ENCODE results near the gene BAHD1. TPM values are rescaled to one million over a fixed set of nuclear protein-coding genes. Genes with fewer than 3 reads are reported as not detected.

Gene BAHD1
- total RNA-seq, 2 experiments from 2014 or later: 28.7 to 30.8 TPM

GRCh38 chr15:40413036-40413435 is 27.7 kb upstream of the BAHD1 start:
- Mint-ChIP-seq H3K9me3 (no peaks in the 10 kb centered on the region), H3K36me3 (ENCODE audit: low read depth) (peaks cover 34% of the 10 kb centered on the region), H3K4me1 (peaks cover 19% of the 10 kb centered on the region), H3K27ac (no peak overlapping the region), H3K4me3 (no peak overlapping the region), H3K27me3 (no peaks in the 10 kb centered on the region)
- no peak for DNase-seq
- POLR2A ChIA-PET: no interaction called here
- CTCF ChIA-PET: interaction anchor here (1.3 to 2.6 kb wide), 3 partner anchors 9 to 23 kb away, joined by 4 to 9 read pairs (median 5); no protein-coding TSS in a partner anchor

DNA sequence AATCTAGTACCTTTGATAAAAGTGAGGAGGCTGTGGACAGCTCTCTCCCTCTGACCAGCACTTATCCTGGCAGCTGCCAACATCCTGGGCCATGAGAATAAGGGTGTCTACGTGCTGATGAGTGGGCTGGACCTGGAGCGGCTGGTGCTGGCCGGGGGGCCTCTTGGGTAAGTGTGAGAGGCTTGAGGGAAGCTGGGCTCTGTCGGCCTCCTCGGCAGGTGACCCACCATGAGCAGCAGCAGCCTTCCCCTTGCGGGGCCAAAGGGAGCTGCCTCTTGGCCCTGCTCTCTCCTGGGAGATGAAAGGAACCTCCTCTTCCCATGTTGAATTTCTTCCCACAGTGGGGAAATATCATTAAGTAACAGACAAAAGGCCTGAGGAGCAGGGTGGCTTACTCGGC is 25.9 kb upstream of the BAHD1 start:
- Mint-ChIP-seq H3K4me1 (peaks cover 5% of the 10 kb centered on the region), H3K27ac (no peak overlapping the region), H3K27me3 (no peaks in the 10 kb centered on the region), H3K4me3 (no peak overlapping the region), H3K9me3 (no peaks in the 10 kb centered on the region), H3K36me3 (ENCODE audit: low read depth) (peaks cover 31% of the 10 kb centered on the region)
- DNase-seq: no peak
- POLR2A ChIA-PET: no interaction called here
- CTCF ChIA-PET: interaction anchor here (0.5 to 2.6 kb wide), 5 partner anchors 8 to 47 kb away, joined by 3 to 9 read pairs (median 5); partner anchors contain the start of gene IVD

DNA sequence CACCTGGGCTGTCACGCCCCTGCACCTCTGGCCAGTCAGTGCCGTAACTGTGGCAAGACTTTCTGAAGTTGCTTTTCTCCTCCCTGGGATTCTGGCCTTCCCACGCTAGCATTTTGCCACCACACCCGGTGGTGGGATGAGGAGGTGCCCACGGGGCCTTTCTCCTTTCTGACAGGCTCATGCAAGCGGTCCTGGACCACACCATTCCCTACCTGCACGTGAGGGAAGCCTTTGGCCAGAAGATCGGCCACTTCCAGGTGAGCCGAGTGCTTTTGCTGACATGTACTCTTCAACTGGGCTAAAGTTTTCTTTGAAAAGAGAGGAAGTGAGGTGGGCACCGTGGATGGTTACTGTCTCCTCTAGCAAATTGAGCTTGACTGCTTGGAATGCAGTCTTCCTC is 25.5 kb upstream of the BAHD1 start:
- no peak for DNase-seq
- Mint-ChIP-seq H3K27ac (no peak overlapping the region), H3K9me3 (no peaks in the 10 kb centered on the region), H3K27me3 (no peaks in the 10 kb centered on the region), H3K4me1 (peaks cover 2% of the 10 kb centered on the region), H3K4me3 (no peak overlapping the region), H3K36me3 (ENCODE audit: low read depth) (peaks cover 31% of the 10 kb centered on the region)
- POLR2A ChIA-PET: no interaction called here
- CTCF ChIA-PET: interaction anchor here (0.5 to 2.2 kb wide), 3 partner anchors 9 to 47 kb away, joined by 3 to 7 read pairs (median 5); partner anchors contain the start of gene IVD

- ChIA-PET POLR2A (no interaction called here), CTCF (interaction anchor here (0.9 to 2.2 kb wide), 3 partner anchors 48 to 108 kb away, joined by 3 to 7 read pairs (median 5); partner anchors contain the start of gene PLCB2)
- Mint-ChIP-seq H3K27me3 (no peaks in the 10 kb centered on the region), H3K36me3 (ENCODE audit: low read depth) (peaks cover 26% of the 10 kb centered on the region), H3K27ac (no peak overlapping the region), H3K9me3 (no peaks in the 10 kb centered on the region), H3K4me3 (no peak overlapping the region), H3K4me1 (no peaks in the 10 kb centered on the region)
- no peak for DNase-seq
These were observed 24.7 kb upstream of the BAHD1 start for GRCh38 chr15:40416056-40416455.

- DNase-seq: no peak
- peaks cover 18% of the 10 kb centered on the region for H3K36me3 Mint-ChIP-seq (ENCODE audit: low read depth)
- H3K27me3 Mint-ChIP-seq: no peaks in the 10 kb centered on the region
- no peaks in the 10 kb centered on the region for H3K9me3 Mint-ChIP-seq
- H3K27ac Mint-ChIP-seq: peak overlapping the region; percentile 7
- H3K4me1 Mint-ChIP-seq: peaks cover 2% of the 10 kb centered on the region
- H3K4me3 Mint-ChIP-seq: no peak overlapping the region
- ChIA-PET CTCF (interaction anchor here (0.8 to 2.1 kb wide), 4 partner anchors 11 to 54 kb away, joined by 3 to 7 read pairs (median 3); no protein-coding TSS in a partner anchor), POLR2A (no interaction called here)
These were observed 22.6 kb upstream of the BAHD1 start for GRCh38 chr15:40418126-40418525.

GRCh38 chr15:40420071-40420713 is 20.6 kb upstream of the BAHD1 start:
- peaks cover 2% of the 10 kb centered on the region for H3K4me1 Mint-ChIP-seq
- ChIA-PET CTCF (interaction anchor here (1.0 to 3.9 kb wide), 3 partner anchors 13 to 76 kb away, joined by 3 to 33 read pairs (median 6); no protein-coding TSS in a partner anchor), POLR2A (no interaction called here)
- H3K9me3 Mint-ChIP-seq: no peaks in the 10 kb centered on the region
- H3K4me3 Mint-ChIP-seq: no peak overlapping the region
- no peak overlapping the region for H3K27ac Mint-ChIP-seq
- H3K36me3 Mint-ChIP-seq (ENCODE audit: low read depth): peaks cover 10% of the 10 kb centered on the region
- H3K27me3 Mint-ChIP-seq: no peaks in the 10 kb centered on the region
- no peak for DNase-seq

GRCh38 chr15:40420793-40421192 is 20.0 kb upstream of the BAHD1 start:
- peaks cover 6% of the 10 kb centered on the region for H3K36me3 Mint-ChIP-seq (ENCODE audit: low read depth)
- no peaks in the 10 kb centered on the region for H3K27me3 Mint-ChIP-seq
- CTCF ChIA-PET: interaction anchor here (1.0 to 3.9 kb wide), 10 partner anchors 13 to 113 kb away, joined by 3 to 33 read pairs (median 7); partner anchors contain the start of genes CCDC9B and PLCB2
- DNase-seq: no peak
- H3K9me3 Mint-ChIP-seq: no peaks in the 10 kb centered on the region
- no peak overlapping the region for H3K27ac Mint-ChIP-seq
- peaks cover 2% of the 10 kb centered on the region for H3K4me1 Mint-ChIP-seq
- no peak overlapping the region for H3K4me3 Mint-ChIP-seq
- POLR2A ChIA-PET: no interaction called here

DNA sequence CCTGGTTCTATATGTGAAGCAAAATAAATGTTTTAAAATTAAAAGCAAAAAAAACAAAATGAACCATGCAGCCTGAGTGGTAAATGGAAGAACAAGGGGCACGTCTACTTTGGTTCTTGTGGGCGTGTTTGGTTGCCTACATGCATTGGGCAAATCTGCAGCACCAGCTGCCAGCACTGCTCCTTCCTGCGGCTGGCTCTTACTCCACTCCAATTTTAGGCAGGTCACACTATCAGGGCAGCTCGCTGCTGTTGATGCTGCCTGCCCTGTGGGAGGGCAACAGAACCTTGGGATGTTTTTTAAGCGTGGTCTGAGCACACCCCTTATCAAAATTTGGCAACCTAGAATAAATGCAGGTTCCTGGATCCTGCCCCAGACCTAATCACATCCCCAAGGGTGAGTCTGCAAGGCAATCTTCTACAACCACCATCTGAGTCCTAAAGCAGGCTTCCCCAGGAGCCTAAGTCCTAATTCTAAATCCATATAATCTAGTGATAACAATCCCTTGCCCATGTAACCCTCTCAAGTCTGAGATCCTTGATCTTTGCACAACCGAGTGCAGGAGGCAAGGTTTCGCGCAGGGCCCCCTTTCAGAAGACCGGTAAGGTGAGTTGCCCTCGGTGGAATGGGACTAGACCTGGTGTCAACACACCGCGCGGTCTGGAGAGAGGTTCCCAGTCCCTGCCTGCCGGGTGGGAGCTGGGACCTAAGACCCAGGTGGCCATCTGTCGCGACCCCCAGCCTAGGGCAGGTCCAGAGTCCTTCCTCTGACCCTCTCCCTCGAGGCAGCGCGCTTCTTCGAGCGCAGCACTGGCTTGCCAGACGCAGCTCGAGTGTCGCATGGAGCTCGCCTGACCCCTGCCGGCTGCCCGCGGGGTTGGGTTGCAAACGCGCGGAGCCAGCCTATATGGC is 19.3 kb upstream of the BAHD1 start:
- no peak overlapping the region for H3K4me3 Mint-ChIP-seq

DNA sequence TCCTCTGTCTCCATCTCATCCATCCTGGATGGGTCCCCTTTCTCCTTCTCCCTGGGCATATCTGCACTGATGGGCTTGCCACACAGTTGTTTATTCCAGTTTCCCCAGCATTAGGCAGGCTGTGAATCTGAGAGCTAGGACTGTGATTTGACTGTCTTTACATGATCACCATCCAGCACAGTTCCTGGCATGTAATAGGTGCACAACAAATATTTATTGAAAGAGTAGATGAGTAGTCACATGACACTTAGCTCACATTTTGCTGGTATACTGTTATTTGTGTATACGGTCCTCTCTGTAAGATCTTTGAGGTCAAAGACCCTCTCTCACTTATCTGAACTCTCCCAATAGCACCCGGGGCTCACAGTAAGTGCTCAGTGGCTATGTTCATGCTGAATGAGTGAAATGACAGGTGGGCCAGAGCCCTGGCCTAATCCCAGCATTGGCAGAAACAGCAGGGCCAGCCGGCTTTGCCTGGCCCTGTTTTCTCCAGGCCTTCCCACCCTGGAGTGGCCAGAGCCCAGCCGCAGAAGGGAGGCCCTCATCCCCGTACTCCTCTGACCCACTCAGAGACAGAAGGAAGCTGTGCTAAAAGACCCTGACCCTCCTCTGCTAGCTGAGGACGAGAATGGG is 16.2 kb upstream of the BAHD1 start:
- Mint-ChIP-seq H3K4me3 (no peak overlapping the region), H3K9me3 (no peaks in the 10 kb centered on the region), H3K4me1 (peaks cover 2% of the 10 kb centered on the region), H3K27me3 (no peaks in the 10 kb centered on the region), H3K27ac (no peak overlapping the region), H3K36me3 (ENCODE audit: low read depth) (no peaks in the 10 kb centered on the region)
- ChIA-PET POLR2A (no interaction called here), CTCF (interaction anchor here (0.9 to 3.4 kb wide), 4 partner anchors 19 to 87 kb away, joined by 3 to 18 read pairs (median 3); no protein-coding TSS in a partner anchor)
- DNase-seq: no peak

More for the DNA sequence above, 19.3 kb upstream of the BAHD1 start:
- H3K9me3 Mint-ChIP-seq: no peaks in the 10 kb centered on the region
- no peaks in the 10 kb centered on the region for H3K27me3 Mint-ChIP-seq
- peaks cover 2% of the 10 kb centered on the region for H3K4me1 Mint-ChIP-seq
- no peak overlapping the region for H3K27ac Mint-ChIP-seq
- peak; percentile 81 for DNase-seq
- CTCF ChIA-PET: interaction anchor here (0.6 to 3.9 kb wide), 41 partner anchors 8 to 178 kb away, joined by 3 to 33 read pairs (median 4); partner anchors contain the start of genes CCDC9B, INAFM2, IVD and PHGR1
- peaks cover 6% of the 10 kb centered on the region for H3K36me3 Mint-ChIP-seq (ENCODE audit: low read depth)
- POLR2A ChIA-PET: no interaction called here

- ChIA-PET POLR2A (no interaction called here), CTCF (interaction anchor here (0.6 to 3.4 kb wide), 8 partner anchors 9 to 312 kb away, joined by 3 to 18 read pairs (median 3); no protein-coding TSS in a partner anchor)
- Mint-ChIP-seq H3K4me3 (no peak overlapping the region), H3K27ac (no peak overlapping the region), H3K4me1 (peaks cover 2% of the 10 kb centered on the region), H3K36me3 (ENCODE audit: low read depth) (no peaks in the 10 kb centered on the region), H3K27me3 (no peaks in the 10 kb centered on the region), H3K9me3 (no peaks in the 10 kb centered on the region)
- DNase-seq: no peak
These were observed 15.1 kb upstream of the BAHD1 start for GRCh38 chr15:40425681-40426080.

DNA sequence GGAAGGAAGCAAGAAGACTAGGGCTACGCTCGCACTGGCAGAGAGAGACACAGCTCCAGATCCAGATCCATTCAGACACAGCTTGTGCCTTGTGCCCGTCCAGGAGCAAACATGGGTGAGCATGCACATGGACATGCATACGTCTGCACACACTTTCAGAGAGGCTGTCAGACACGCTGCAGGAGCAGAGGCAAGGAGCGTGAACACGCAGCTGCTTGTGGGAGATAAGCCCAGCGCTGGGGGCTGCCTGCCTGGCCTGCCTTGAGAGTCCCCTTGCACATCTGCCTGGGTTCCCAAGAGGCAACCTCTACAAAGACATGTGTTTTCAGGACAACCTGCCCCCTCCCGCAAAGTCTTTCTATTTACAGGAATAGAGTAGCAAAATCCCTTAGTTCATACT is 13.6 kb upstream of the BAHD1 start:
- Mint-ChIP-seq H3K4me3 (no peak overlapping the region), H3K4me1 (no peaks in the 10 kb centered on the region), H3K27ac (no peak overlapping the region), H3K36me3 (ENCODE audit: low read depth) (no peaks in the 10 kb centered on the region), H3K9me3 (no peaks in the 10 kb centered on the region), H3K27me3 (no peaks in the 10 kb centered on the region)
- DNase-seq: no peak
- CTCF ChIA-PET: interaction anchor here (1.0 to 3.4 kb wide), 2 partner anchors 83 to 144 kb away, joined by 3 to 18 read pairs; no protein-coding TSS in a partner anchor
- POLR2A ChIA-PET: no interaction called here

DNA sequence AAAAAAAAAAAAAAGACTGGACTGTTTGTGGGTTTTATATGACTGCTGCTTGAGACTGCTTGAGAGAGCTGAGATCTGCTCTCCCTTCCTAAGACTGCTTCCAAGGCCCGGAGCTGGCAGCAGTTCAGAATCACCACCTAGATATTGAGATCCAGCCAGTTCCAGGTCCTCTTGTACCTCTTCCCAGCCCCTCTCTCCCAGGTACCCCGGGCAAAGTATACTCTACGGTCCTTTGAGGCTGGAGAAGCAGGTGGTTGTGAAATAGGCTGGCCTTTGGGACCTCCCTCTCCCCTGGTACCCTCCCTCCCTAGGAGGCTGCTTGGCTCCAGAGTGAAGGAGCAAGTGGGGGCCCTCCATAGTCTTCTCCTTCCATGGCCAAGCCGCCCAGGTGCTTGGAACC is 12.6 kb upstream of the BAHD1 start:
- CTCF ChIA-PET: interaction anchor here (0.6 to 1.2 kb wide), 3 partner anchors 10 to 101 kb away, joined by 3 read pairs; no protein-coding TSS in a partner anchor
- H3K9me3 Mint-ChIP-seq: no peaks in the 10 kb centered on the region
- POLR2A ChIA-PET: no interaction called here
- no peak overlapping the region for H3K4me3 Mint-ChIP-seq
- DNase-seq: no peak
- no peaks in the 10 kb centered on the region for H3K36me3 Mint-ChIP-seq (ENCODE audit: low read depth)
- H3K27me3 Mint-ChIP-seq: peaks cover under 1% of the 10 kb centered on the region
- no peaks in the 10 kb centered on the region for H3K4me1 Mint-ChIP-seq
- no peak overlapping the region for H3K27ac Mint-ChIP-seq

Measured in activated CD4-positive, alpha-beta T cell treated with anti-CD3 and anti-CD28 coated beads, Interleukin-2, amount 10 ng/mL, durations not matched to agents 7 days and 5 days (primary cell).